DND-41 (cell line): ENCODE data around the gene FMOD.

Experiments used
- ATAC-seq: fragments of 200-7000 bp; cut with Tn5 transposase; 3 replicates; pipeline ENCODE4 v1.9.1; 2021; ENCODE audit warnings: low read depth; ENCODE audit not compliant: insufficient read depth
- DNase-seq: peaks from one replicate; pipeline ENCODE4 v3.0.0-alpha.2; 2020
- H2AFZ ChIP-seq: 2 replicates; pipeline ENCODE4 v1.6.0; 2012; ENCODE audit warnings: low read depth, low read length
- H3K27ac ChIP-seq: 2 replicates; pipeline ENCODE4 v1.5.1; 2012; ENCODE audit warnings: low read length, inconsistent platforms
- H3K27me3 ChIP-seq: fragments of 200-600 bp; sonication (generic); 2 replicates; pipeline ENCODE4 v1.6.0; 2012; ENCODE audit warnings: low read length, mild to moderate bottlenecking, inconsistent platforms; ENCODE audit not compliant: insufficient read depth, poor library complexity
- H3K36me3 ChIP-seq: 2 replicates; pipeline ENCODE4 v1.5.1; 2012; ENCODE audit warnings: low read length, inconsistent platforms; ENCODE audit not compliant: insufficient read depth
- H3K4me1 ChIP-seq: 2 replicates; pipeline ENCODE4 v1.5.1; 2012; ENCODE audit warnings: mild to moderate bottlenecking, low read length; ENCODE audit not compliant: insufficient read depth
- H3K4me2 ChIP-seq: 2 replicates; pipeline ENCODE4 v1.6.0; 2012; ENCODE audit warnings: mild to moderate bottlenecking, moderate library complexity, low read length, inconsistent platforms; ENCODE audit not compliant: insufficient read depth
- H3K4me3 ChIP-seq, 2 experiments: fragments of 200-600 bp in 1 of 2; shearing (Covaris generic) in 1 of 2; 2 replicates each; pipeline ENCODE4 v1.5.1; 2012 to 2016; ENCODE audit warnings: inconsistent platforms in 2 of 2, low read length in 2 of 2, mild to moderate bottlenecking in 2 of 2, low read depth in 1 of 2, moderate library complexity in 1 of 2
- H3K79me2 ChIP-seq: 2 replicates; pipeline ENCODE4 v1.6.0; 2012; ENCODE audit warnings: low read length, inconsistent platforms; ENCODE audit not compliant: insufficient read depth
- H3K9ac ChIP-seq: 2 replicates; pipeline ENCODE4 v1.6.0; 2012; ENCODE audit warnings: low read depth, mild to moderate bottlenecking, inconsistent platforms, low read length, moderate library complexity
- H3K9me3 ChIP-seq: 2 replicates; pipeline ENCODE4 v1.5.1; 2012; ENCODE audit warnings: low read length, moderate library complexity, mild to moderate bottlenecking, inconsistent platforms; ENCODE audit not compliant: insufficient read depth, severe bottlenecking
- H4K20me1 ChIP-seq: 2 replicates; pipeline ENCODE4 v1.6.0; 2012; ENCODE audit warnings: low read length; ENCODE audit not compliant: insufficient read depth
- CTCF ChIP-seq: IDR thresholded peaks from 2 replicates; pipeline ENCODE4 v1.5.1; 2012; ENCODE audit warnings: borderline replicate concordance, low read length, moderate library complexity, mild to moderate bottlenecking; ENCODE audit not compliant: poor library complexity, severe bottlenecking; ENCODE audit errors: extremely low read depth
- EZH2 ChIP-seq: IDR thresholded peaks from 3 replicates; pipeline ENCODE4 v1.6.1; 2012; ENCODE audit warnings: borderline replicate concordance, low read depth, mild to moderate bottlenecking, moderate library complexity, low read length, inconsistent platforms; ENCODE audit not compliant: severe bottlenecking

The FMOD gene

GRCh38 chr1:203351037-203351625, at the start of gene FMOD:
TSS of gene FMOD (minus strand) at chr1:203351122. CDS start at chr1:203348270, 2,852 bp downstream.
- ATAC-seq (no peak), DNase-seq (no peak)
- Histone ChIP-seq H3K9ac (no peak within 1 kb of the TSS), H3K4me1 (no peaks in the 10 kb centered on the region), H3K27ac (no peak within 1 kb of the TSS), H3K27me3 (peaks cover 21% of the 10 kb centered on the region), H4K20me1 (no peaks in the 10 kb centered on the region), H3K36me3 (no peaks in the 10 kb centered on the region), H3K79me2 (no peaks in the 10 kb centered on the region), H3K4me2 (no peak within 1 kb of the TSS), H3K4me3 (no peak within 1 kb of the TSS), H2AFZ (no peak within 1 kb of the TSS), H3K9me3 (no peaks in the 10 kb centered on the region)
- TF ChIP-seq CTCF (no peak), EZH2 (no peak)

- TF ChIP-seq EZH2 (no peak), CTCF (no peak)
- no peak overlapping the region for H3K4me2 ChIP-seq
- H3K4me3 ChIP-seq = no peak overlapping the region
- H2AFZ ChIP-seq = no peak overlapping the region
- no peak for ATAC-seq
- H3K9ac ChIP-seq = no peak overlapping the region
- no peaks in the 10 kb centered on the region for H3K4me1 ChIP-seq
- no peak overlapping the region for H3K27ac ChIP-seq
- no peaks in the 10 kb centered on the region for H4K20me1 ChIP-seq
- no peaks in the 10 kb centered on the region for H3K36me3 ChIP-seq
- H3K9me3 ChIP-seq = no peaks in the 10 kb centered on the region
- no peak for DNase-seq
- H3K27me3 ChIP-seq = no peaks in the 10 kb centered on the region
- no peaks in the 10 kb centered on the region for H3K79me2 ChIP-seq
These were observed 45.8 kb upstream of the FMOD start for GRCh38 chr1:203396595-203397194.

- Histone ChIP-seq H3K4me2 (no peak overlapping the region), H3K27me3 (no peaks in the 10 kb centered on the region), H3K79me2 (no peaks in the 10 kb centered on the region), H3K27ac (no peak overlapping the region), H3K9me3 (no peaks in the 10 kb centered on the region), H4K20me1 (no peaks in the 10 kb centered on the region), H3K9ac (no peak overlapping the region), H3K36me3 (no peaks in the 10 kb centered on the region), H3K4me1 (no peaks in the 10 kb centered on the region), H2AFZ (no peak overlapping the region), H3K4me3 (no peak overlapping the region)
- ATAC-seq = no peak
- no peak for DNase-seq
- TF ChIP-seq EZH2 (no peak), CTCF (no peak)
These were observed 44.8 kb upstream of the FMOD start for GRCh38 chr1:203395751-203396150.

- no peak overlapping the region for H3K27ac ChIP-seq
- ATAC-seq (no peak), DNase-seq (no peak)
- H3K36me3 ChIP-seq = no peaks in the 10 kb centered on the region
- no peaks in the 10 kb centered on the region for H4K20me1 ChIP-seq
- no peak overlapping the region for H3K4me3 ChIP-seq
- H3K27me3 ChIP-seq = peaks cover 2% of the 10 kb centered on the region
- H2AFZ ChIP-seq = no peak overlapping the region
- H3K4me1 ChIP-seq = no peaks in the 10 kb centered on the region
- H3K4me2 ChIP-seq = no peak overlapping the region
- H3K9me3 ChIP-seq = no peaks in the 10 kb centered on the region
- H3K9ac ChIP-seq = no peak overlapping the region
- TF ChIP-seq EZH2 = no peak
- no peak for TF ChIP-seq CTCF
- no peaks in the 10 kb centered on the region for H3K79me2 ChIP-seq
These were observed 39.4 kb upstream of the FMOD start for GRCh38 chr1:203390298-203390697.
